GM12878 (cell line): ENCODE results near the gene EPB42. TPM values are rescaled to one million over a fixed set of nuclear protein-coding genes. Genes with fewer than 3 reads are reported as not detected.

Experiments used
- ASH2L ChIP-seq: fragments of 300-600, 200-600 bp; sonication (generic); IDR thresholded peaks from 2 replicates; pipeline ENCODE4 v1.6.1; 2017; ENCODE audit warnings: low read depth, mild to moderate bottlenecking, borderline replicate concordance
- BHLHE40 ChIP-seq, 2 experiments: fragments of 450-650 bp in 1 of 2; IDR thresholded peaks; 2 replicates each; pipeline ENCODE4 v1.6.1; 2011 to 2017; ENCODE audit warnings: low read depth in 2 of 2, borderline replicate concordance in 1 of 2, improper control_type of control experiment in 1 of 2, low read length in 1 of 2, mild to moderate bottlenecking in 1 of 2
- ELK1 ChIP-seq: IDR thresholded peaks from 2 replicates; pipeline ENCODE4 v1.6.1; 2012; ENCODE audit warnings: low read depth, low read length, improper control_type of control experiment
- IRF3 ChIP-seq: fragments of 450-650 bp; IDR thresholded peaks from 2 replicates; pipeline ENCODE4 v1.6.1; 2014; ENCODE audit warnings: mild to moderate bottlenecking
- LARP7 ChIP-seq: fragments of 450-650 bp; IDR thresholded peaks from 2 replicates; pipeline ENCODE4 v1.6.1; 2017; ENCODE audit warnings: mild to moderate bottlenecking
- MYB ChIP-seq: fragments of 150-350 bp; IDR thresholded peaks from 2 replicates; pipeline ENCODE4 v1.6.1; 2014; ENCODE audit warnings: mild to moderate bottlenecking, low read depth, low read length, borderline replicate concordance
- MYC ChIP-seq: IDR thresholded peaks from 2 replicates; pipeline ENCODE4 v1.6.1; 2011; ENCODE audit warnings: mild to moderate bottlenecking, low read length, moderate library complexity, inconsistent platforms; ENCODE audit not compliant: insufficient read depth, insufficient replicate concordance, insufficient read length, severe bottlenecking
- NFYA ChIP-seq: IDR thresholded peaks from 2 replicates; pipeline ENCODE4 v1.6.1; 2011; ENCODE audit warnings: low read depth, mild to moderate bottlenecking, low read length, improper control_type of control experiment, borderline replicate concordance
- NR2F1 ChIP-seq: fragments of 450-650 bp; conservative IDR thresholded peaks from 2 replicates; pipeline ENCODE4 v1.6.1; 2017; ENCODE audit warnings: mild to moderate bottlenecking
- POLR2AphosphoS2 ChIP-seq: IDR thresholded peaks from 2 replicates; pipeline ENCODE4 v1.6.1; 2011; ENCODE audit warnings: low read depth, mild to moderate bottlenecking, low read length, improper control_type of control experiment, moderate library complexity
- USF1 ChIP-seq: IDR thresholded peaks from 2 replicates; pipeline ENCODE4 v1.6.1; 2011; ENCODE audit warnings: borderline replicate concordance, low read depth, mild to moderate bottlenecking, moderate library complexity, mixed read lengths, low read length; ENCODE audit not compliant: insufficient read depth; ENCODE audit errors: extremely low read length
- YBX1 ChIP-seq: fragments of 450-650 bp; IDR thresholded peaks from 2 replicates; pipeline ENCODE4 v1.6.1; 2016; ENCODE audit warnings: antibody characterized with exemption
- ZZZ3 ChIP-seq: IDR thresholded peaks from 2 replicates; pipeline ENCODE4 v1.6.1; 2011; ENCODE audit warnings: low read depth; ENCODE audit not compliant: control insufficient read depth, insufficient read length
- polyA plus RNA-seq, 11 experiments: library from polyadenylated mRNA; depleted of rRNA in 4 of 11; unstranded in 6 of 11; stranded (reverse) in 5 of 11; fragments of >200 nt; fragmentation: Nextera tagmentation in 4 of 11; fragmentation: Illumina TruSeq in 1 of 11; extraction: Ambion mirVana in 4 of 11; extraction: Trizol in 1 of 11; gene quantifications; 1 replicate in 1 of 11; 2 replicates in 10 of 11; pipeline versions ENCODE4 v1.2.1 to v1.2.3, GENCODE V29; 2011 to 2016; ENCODE audit warnings: inconsistent platforms in 2 of 11, missing spikeins in 2 of 11, low read depth in 1 of 11
- total RNA-seq, 4 experiments: library from RNA; depleted of rRNA in 3 of 4; stranded (reverse); fragments of >200 nt in 3 of 4; fragmentation: Illumina TruSeq in 1 of 4; extraction: Trizol in 1 of 4; gene quantifications; 2 replicates each; pipeline versions ENCODE4 v1.2.1 to v1.2.3, GENCODE V29; 2013 to 2021
- TF ChIP-seq, protein P1 (sequence below): IDR thresholded peaks from 2 replicates; pipeline ENCODE4 v1.6.1; 2012; ENCODE audit warnings: low read depth, low read length, improper control_type of control experiment
- TF ChIP-seq, protein P2 (sequence below): fragments of 450-650 bp; IDR thresholded peaks from 2 replicates; pipeline ENCODE4 v1.6.1; 2017; ENCODE audit warnings: borderline replicate concordance
- TF ChIP-seq, protein P3 (sequence below): fragments of 450-650 bp; formaldehyde crosslinking; IDR thresholded peaks from 2 replicates; pipeline ENCODE4 v1.5.0; 2022; ENCODE audit warnings: mild to moderate bottlenecking, missing genetic modification characterization
- TF ChIP-seq, protein P4 (sequence below), 3 experiments: IDR thresholded peaks in 2 of 3; conservative IDR thresholded peaks in 1 of 3; 2 replicates each; pipeline ENCODE4 v1.5.1; 2011; ENCODE audit warnings: low read depth in 3 of 3, low read length in 3 of 3, mild to moderate bottlenecking in 3 of 3, control low read depth in 2 of 3, moderate library complexity in 2 of 3, inconsistent platforms in 1 of 3, mixed read lengths in 1 of 3; ENCODE audit not compliant: control insufficient read depth in 2 of 3, insufficient read depth in 1 of 3; ENCODE audit errors: extremely low read depth in 1 of 3

EPB42 gene
- total and polyA plus RNA-seq, 10 of the 15 experiments (the other 5 are each of a cell fraction or from before 2014, with no cell fraction given): not detected

GRCh38 chr15:43185157-43186002 lies 35.4 kb downstream of the EPB42 start, which contains the start of gene CCNDBP1 (continued):
- TF ChIP-seq, protein P1, sequence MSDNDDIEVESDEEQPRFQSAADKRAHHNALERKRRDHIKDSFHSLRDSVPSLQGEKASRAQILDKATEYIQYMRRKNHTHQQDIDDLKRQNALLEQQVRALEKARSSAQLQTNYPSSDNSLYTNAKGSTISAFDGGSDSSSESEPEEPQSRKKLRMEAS: peak; percentile 91
- TF ChIP-seq, protein P2, sequence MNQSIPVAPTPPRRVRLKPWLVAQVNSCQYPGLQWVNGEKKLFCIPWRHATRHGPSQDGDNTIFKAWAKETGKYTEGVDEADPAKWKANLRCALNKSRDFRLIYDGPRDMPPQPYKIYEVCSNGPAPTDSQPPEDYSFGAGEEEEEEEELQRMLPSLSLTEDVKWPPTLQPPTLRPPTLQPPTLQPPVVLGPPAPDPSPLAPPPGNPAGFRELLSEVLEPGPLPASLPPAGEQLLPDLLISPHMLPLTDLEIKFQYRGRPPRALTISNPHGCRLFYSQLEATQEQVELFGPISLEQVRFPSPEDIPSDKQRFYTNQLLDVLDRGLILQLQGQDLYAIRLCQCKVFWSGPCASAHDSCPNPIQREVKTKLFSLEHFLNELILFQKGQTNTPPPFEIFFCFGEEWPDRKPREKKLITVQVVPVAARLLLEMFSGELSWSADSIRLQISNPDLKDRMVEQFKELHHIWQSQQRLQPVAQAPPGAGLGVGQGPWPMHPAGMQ: no peak
- TF ChIP-seq MYB: no peak
- TF ChIP-seq USF1: peak; percentile 16
- TF ChIP-seq LARP7: peak; percentile 38; the same call in 1 of the 2 replicates
- no peak for TF ChIP-seq IRF3
- TF ChIP-seq, protein P3, sequence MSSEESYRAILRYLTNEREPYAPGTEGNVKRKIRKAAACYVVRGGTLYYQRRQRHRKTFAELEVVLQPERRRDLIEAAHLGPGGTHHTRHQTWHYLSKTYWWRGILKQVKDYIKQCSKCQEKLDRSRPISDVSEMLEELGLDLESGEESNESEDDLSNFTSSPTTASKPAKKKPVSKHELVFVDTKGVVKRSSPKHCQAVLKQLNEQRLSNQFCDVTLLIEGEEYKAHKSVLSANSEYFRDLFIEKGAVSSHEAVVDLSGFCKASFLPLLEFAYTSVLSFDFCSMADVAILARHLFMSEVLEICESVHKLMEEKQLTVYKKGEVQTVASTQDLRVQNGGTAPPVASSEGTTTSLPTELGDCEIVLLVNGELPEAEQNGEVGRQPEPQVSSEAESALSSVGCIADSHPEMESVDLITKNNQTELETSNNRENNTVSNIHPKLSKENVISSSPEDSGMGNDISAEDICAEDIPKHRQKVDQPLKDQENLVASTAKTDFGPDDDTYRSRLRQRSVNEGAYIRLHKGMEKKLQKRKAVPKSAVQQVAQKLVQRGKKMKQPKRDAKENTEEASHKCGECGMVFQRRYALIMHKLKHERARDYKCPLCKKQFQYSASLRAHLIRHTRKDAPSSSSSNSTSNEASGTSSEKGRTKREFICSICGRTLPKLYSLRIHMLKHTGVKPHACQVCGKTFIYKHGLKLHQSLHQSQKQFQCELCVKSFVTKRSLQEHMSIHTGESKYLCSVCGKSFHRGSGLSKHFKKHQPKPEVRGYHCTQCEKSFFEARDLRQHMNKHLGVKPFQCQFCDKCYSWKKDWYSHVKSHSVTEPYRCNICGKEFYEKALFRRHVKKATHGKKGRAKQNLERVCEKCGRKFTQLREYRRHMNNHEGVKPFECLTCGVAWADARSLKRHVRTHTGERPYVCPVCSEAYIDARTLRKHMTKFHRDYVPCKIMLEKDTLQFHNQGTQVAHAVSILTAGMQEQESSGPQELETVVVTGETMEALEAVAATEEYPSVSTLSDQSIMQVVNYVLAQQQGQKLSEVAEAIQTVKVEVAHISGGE (CRISPR knock-in tag): no peak
- TF ChIP-seq ELK1: peak; percentile 85
- TF ChIP-seq ASH2L: no peak
- no peak for TF ChIP-seq NFYA
- TF ChIP-seq MYC: no peak
- no peak for TF ChIP-seq ZZZ3
- TF ChIP-seq, protein P4, sequence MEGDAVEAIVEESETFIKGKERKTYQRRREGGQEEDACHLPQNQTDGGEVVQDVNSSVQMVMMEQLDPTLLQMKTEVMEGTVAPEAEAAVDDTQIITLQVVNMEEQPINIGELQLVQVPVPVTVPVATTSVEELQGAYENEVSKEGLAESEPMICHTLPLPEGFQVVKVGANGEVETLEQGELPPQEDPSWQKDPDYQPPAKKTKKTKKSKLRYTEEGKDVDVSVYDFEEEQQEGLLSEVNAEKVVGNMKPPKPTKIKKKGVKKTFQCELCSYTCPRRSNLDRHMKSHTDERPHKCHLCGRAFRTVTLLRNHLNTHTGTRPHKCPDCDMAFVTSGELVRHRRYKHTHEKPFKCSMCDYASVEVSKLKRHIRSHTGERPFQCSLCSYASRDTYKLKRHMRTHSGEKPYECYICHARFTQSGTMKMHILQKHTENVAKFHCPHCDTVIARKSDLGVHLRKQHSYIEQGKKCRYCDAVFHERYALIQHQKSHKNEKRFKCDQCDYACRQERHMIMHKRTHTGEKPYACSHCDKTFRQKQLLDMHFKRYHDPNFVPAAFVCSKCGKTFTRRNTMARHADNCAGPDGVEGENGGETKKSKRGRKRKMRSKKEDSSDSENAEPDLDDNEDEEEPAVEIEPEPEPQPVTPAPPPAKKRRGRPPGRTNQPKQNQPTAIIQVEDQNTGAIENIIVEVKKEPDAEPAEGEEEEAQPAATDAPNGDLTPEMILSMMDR (IDR thresholded peaks at IDR 0.05 in 2 of 3, conservative IDR thresholded peaks at IDR 0.05 in 1 of 3; ENCODE audit: control insufficient read depth in 2 of 3, extremely low read depth in 1 of 3, insufficient read depth in 1 of 3, low read depth in 3 of 3, low read length in 3 of 3): peak; percentile 28 to 32 (median 28); a peak in 5 of 6 replicates
- peak; percentile 13 to 61; a peak in 2 of 4 replicates for TF ChIP-seq BHLHE40 (IDR thresholded peaks at IDR 0.05; ENCODE audit: borderline replicate concordance in 1 of 2, low read depth in 2 of 2, low read length in 1 of 2)
- TF ChIP-seq POLR2AphosphoS2: peak; percentile 97
- peak; percentile 71 for TF ChIP-seq NR2F1
- no peak for TF ChIP-seq YBX1
